ENCODE data around the gene DGKI.

GRCh38 chr7:137366995-137367394 is 479.8 kb downstream of the DGKI start:
- TF ChIP-seq POLR2A (IDR thresholded peaks at IDR 0.05; ENCODE audit: low read depth) (no peak), CTCF (IDR thresholded peaks at IDR 0.05) (no peak)
